Measurements from ENCODE around the gene ANXA10.
"Not testable (repeated sequence)": the region's sequence is repeated elsewhere in the genome, so short reads cannot be mapped to it uniquely, and the experiment has no call there.

ANXA10 gene

DNA sequence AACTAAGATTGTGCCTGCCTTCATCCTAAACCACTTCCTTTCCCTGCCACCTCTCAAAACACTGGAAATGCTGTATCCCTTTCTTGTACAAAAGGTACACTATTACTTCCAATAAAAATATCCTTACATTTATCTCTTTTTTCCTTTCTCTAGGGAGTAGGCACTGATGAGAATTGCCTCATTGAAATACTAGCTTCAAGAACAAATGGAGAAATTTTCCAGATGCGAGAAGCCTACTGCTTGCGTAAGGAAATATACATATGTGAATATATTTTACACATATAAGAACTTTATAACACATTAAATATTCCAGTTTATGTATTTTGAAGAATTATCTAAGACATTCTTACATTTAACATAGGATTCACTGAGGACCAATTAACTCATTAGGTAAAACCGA lies 71.7 kb downstream of the ANXA10 start:
- DNase-seq: no peak

DNA sequence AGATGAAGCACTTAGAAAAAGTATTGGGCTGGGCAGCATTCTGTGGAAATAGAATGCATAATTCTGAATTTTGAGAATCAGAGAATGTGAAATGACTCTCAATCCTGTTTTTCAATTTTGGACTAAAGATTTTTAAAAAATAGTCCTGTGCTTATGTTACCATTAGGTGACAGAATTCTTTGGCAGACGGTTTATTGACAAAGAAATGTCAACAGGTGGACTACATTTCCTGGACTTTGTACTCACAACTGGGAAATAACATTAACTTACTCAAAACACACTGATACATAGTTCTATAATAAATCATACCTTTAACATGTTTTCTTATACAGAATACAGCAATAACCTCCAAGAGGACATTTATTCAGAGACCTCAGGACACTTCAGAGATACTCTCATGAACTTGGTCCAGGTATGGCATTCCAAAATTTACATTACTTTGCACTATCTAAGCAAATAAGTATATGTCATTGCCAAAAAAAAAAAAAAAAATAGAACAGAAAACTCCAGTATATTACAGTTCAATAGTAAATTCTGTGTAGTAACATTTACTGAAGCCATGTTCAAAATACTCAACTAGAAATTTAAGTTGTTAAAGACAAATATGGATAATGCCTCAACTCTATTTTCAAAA lies 72.7 kb downstream of the ANXA10 start:
- DNase-seq: no peak

DNA sequence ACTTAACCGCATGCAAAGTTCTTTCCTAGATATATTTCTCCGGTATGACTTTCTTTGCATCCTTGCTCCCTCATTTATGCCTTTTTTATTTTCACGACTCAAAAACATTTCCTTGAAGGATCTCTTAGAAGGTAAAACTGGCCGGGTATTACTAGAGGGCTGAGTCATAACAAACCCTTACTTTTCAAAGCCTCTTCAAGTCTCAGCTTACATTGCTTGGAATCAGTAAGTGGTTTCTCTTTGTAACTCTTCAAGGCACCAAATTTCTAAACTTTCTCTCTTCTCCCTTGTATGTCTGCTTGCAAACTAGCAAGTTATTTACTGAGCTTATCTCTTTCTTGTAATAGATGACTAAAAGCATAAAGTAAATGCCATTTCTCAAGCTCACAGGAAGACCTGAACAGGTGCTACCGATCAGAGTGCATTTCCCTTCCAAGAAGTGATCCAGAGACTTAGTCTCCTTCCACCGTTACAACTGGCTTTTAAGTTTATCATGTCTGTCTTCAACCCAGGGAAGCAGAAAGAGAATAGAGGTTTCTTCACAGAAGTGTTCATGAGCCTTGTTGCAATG lies 75.5 kb downstream of the ANXA10 start:
- DNase-seq: no peak

- no peak for DNase-seq
Measured at GRCh38 chr4:168174308-168174707, 82.0 kb downstream of the ANXA10 start.

DNA sequence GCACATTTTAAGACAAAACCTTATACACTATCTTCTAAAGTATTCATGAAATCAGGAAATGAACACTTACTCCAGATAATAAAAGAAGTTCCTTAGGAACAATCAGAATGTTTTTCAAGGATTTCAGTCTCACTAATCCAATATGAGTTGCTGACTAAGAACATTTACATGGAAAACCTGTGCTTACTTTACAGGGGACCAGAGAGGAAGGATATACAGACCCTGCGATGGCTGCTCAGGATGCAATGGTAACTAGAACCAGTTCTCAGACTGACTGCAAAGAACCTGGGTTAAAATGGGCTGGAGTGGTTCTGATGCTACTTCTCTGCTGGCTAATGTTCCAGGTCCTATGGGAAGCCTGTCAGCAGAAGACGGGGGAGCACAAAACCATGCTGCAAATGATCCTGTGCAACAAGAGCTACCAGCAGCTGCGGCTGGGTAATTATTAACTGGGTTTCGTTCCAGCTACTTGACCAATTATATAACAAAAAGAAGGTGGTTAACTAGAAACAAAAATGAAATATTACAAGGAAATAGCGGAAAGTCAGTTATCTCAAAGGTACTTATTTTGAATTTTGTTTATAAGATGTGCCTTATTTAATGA lies 85.3 kb downstream of the ANXA10 start:
- DNase-seq: no peak

- DNase-seq: no peak
Measured at GRCh38 chr4:168183717-168184571, 91.6 kb downstream of the ANXA10 start.

GRCh38 chr4:168188754-168189153 lies 96.4 kb downstream of the ANXA10 start:
- no peak for DNase-seq

- no peak for DNase-seq
Measured at GRCh38 chr4:168197926-168198325, 105.6 kb downstream of the ANXA10 start.

- DNase-seq: no peak
Measured at GRCh38 chr4:168199260-168199957, 107.1 kb downstream of the ANXA10 start.

- DNase-seq: no peak
Measured at GRCh38 chr4:168200685-168201084, 108.3 kb downstream of the ANXA10 start.

DNA sequence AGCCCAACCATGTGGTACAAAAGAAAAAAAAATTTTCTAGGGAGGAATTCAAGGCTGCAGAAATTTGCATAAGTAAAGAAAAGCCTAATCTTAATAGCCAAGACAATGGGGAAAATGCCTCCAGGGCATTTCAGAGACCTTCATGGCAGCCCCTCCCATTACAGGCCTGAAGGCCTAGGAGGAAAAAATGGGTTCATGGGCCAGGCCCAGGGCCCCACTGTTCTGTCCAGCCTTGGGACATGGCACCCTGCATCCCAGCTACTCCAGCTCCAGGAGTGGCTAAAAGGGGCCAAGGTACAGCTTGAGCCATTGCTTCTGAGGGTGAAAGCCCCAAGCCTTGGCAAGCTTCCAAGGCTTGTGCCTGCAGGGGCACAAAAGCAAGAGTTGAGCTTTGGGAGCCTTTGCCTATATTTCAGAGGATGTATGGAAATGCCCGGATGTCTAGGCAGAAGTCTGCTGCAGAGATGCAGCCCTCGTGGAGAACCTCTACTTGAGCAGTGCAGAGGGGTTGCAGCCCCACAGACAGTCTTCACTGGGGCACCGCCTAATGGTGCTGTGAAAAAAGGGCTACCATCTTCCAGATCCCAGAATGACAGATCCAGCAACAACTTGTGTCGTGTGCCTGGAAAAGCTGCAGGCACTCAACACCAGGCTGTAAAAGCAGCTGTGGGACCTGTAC lies 111.0 kb downstream of the ANXA10 start:
- no peak for DNase-seq

DNA sequence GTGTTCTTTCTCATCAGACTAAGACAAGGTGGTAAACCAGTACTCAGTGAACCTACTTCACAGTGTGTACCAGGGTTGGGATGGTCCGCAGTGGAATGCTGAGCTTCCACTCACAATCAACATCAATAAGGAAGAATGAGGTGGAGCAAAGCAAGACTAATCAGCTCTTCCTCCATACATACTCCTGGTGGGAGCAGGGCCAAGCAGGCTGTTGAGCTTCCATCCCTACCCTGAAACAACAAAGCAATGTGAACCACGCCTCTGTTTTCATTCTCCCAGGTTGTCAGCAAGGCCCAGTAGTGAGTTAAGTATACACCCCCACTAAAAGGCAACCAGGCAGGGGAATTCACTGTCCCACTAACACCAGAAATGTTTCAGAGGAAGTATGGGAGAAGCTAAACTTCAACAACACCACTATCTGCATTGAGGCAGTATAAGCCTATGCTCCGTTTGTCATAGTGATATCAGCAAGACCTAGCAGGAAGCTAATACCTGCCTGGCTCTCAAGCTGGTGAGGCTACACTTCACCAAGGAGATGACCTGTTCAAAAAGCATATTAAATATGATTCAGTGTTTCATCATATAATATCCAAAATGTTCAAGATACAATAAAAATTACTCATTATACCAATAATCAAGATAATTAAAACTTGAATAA lies 116.7 kb downstream of the ANXA10 start:
- DNase-seq: no peak

GRCh38 chr4:168212656-168213055 lies 120.3 kb downstream of the ANXA10 start:
- DNase-seq: no peak

- DNase-seq: not testable (repeated sequence)
Measured at GRCh38 chr4:168213511-168213910, 121.2 kb downstream of the ANXA10 start.

- no peak for DNase-seq
Measured at GRCh38 chr4:168218645-168219044, 126.3 kb downstream of the ANXA10 start.

- no peak for DNase-seq
Measured at GRCh38 chr4:168220893-168221292, 128.6 kb downstream of the ANXA10 start.

DNA sequence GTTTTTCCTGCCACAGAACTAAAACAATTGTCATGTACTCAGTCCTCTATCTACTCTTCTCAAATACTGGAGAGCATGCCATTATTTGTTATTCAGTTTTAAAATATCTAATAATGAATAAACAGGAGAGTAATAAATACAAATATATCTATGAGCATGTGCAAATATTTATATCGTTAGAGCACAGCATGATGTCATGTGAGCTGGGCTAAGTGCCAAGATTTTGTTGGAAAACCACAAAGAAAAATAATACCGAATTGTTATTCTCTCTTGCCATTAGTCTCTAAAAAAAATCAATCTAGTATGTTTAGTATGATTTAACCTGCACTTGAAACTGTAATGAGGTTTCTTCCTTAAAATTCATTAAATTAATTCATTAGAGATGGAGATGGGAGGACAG lies 129.0 kb downstream of the ANXA10 start:
- no peak for DNase-seq
